GM21576 (cell line): ENCODE data around the gene DNAJA2.
A peak's percentile ranks its signal among the peaks of the same experiment; 100 is the strongest.
"Not testable (repeated sequence)": the region's sequence is repeated elsewhere in the genome, so short reads cannot be mapped to it uniquely, and the experiment has no call there.

Source experiments
- ATAC-seq: cut with Tn5 transposase; IDR thresholded peaks from one replicate; pipeline ENCODE4 v1.9.1; 2021; ENCODE audit warnings: mild to moderate bottlenecking, moderate library complexity; ENCODE audit not compliant: unreplicated experiment

Gene DNAJA2

GRCh38 chr16:46973207-46973995 is at the start of gene DNAJA2:
Gene DNAJA2 (minus strand): TSS chr16:46973674. CDS start chr16:46973572, 102 bp downstream.
- ATAC-seq, result peak; percentile 78

GRCh38 chr16:47019568-47019967 is 46.1 kb upstream of the DNAJA2 start:
- no peak for ATAC-seq

GRCh38 chr16:47018223-47018891 is 44.9 kb upstream of the DNAJA2 start:
- peak; percentile 99 for ATAC-seq

- ATAC-seq, result no peak
Measured at GRCh38 chr16:47017636-47018035, 44.2 kb upstream of the DNAJA2 start.

GRCh38 chr16:47016700-47017133 is 43.2 kb upstream of the DNAJA2 start:
- peak; percentile 44 for ATAC-seq

GRCh38 chr16:47013910-47014309 is 40.4 kb upstream of the DNAJA2 start:
- ATAC-seq, result no peak

- no peak for ATAC-seq
Measured at GRCh38 chr16:47013172-47013571, 39.7 kb upstream of the DNAJA2 start.

GRCh38 chr16:47010812-47011211 is 37.3 kb upstream of the DNAJA2 start:
- ATAC-seq, result not testable (repeated sequence)

GRCh38 chr16:47008612-47009011 is 35.1 kb upstream of the DNAJA2 start:
- ATAC-seq, result no peak

GRCh38 chr16:47008174-47008573 is 34.7 kb upstream of the DNAJA2 start:
- no peak for ATAC-seq

GRCh38 chr16:47004652-47005051 is 31.2 kb upstream of the DNAJA2 start:
- ATAC-seq, result no peak

GRCh38 chr16:47000066-47000465 is 26.6 kb upstream of the DNAJA2 start:
- ATAC-seq, result not testable (repeated sequence)

GRCh38 chr16:46997844-46998243 is 24.4 kb upstream of the DNAJA2 start:
- no peak for ATAC-seq

GRCh38 chr16:46996952-46997458 is 23.5 kb upstream of the DNAJA2 start:
- no peak for ATAC-seq

- no peak for ATAC-seq
Measured at GRCh38 chr16:46996391-46996790, 22.9 kb upstream of the DNAJA2 start.

- ATAC-seq, result no peak
Measured at GRCh38 chr16:46991729-46992704, 18.5 kb upstream of the DNAJA2 start.

- no peak for ATAC-seq
Measured at GRCh38 chr16:46986896-46987295, 13.4 kb upstream of the DNAJA2 start.

- no peak for ATAC-seq
Measured at GRCh38 chr16:46986438-46986837, 13.0 kb upstream of the DNAJA2 start.

GRCh38 chr16:46982335-46982734 is 8.9 kb upstream of the DNAJA2 start:
- no peak for ATAC-seq

- no peak for ATAC-seq
Measured at GRCh38 chr16:46980926-46981325, 7.5 kb upstream of the DNAJA2 start.

GRCh38 chr16:46976550-46976949 is 3.1 kb upstream of the DNAJA2 start:
- no peak for ATAC-seq
